BLaER1 (cell line): ENCODE data around the gene PRSS56.

Source experiments
- H3K27ac ChIP-seq: shearing (Covaris generic); formaldehyde crosslinking; 2 replicates; pipeline ENCODE4 v1.8.1; 2022
- H3K27me3 ChIP-seq: shearing (Covaris generic); formaldehyde crosslinking; 2 replicates; pipeline ENCODE4 v1.8.1; 2022
- H3K36me3 ChIP-seq: shearing (Covaris generic); formaldehyde crosslinking; 2 replicates; pipeline ENCODE4 v1.8.1; 2022
- H3K4me1 ChIP-seq: shearing (Covaris generic); formaldehyde crosslinking; 2 replicates; pipeline ENCODE4 v1.8.1; 2022
- H3K4me2 ChIP-seq: shearing (Covaris generic); formaldehyde crosslinking; 2 replicates; pipeline ENCODE4 v1.8.1; 2022
- H3K4me3 ChIP-seq: shearing (Covaris generic); formaldehyde crosslinking; 2 replicates; pipeline ENCODE4 v1.8.1; 2022
- H3K9ac ChIP-seq: shearing (Covaris generic); formaldehyde crosslinking; 2 replicates; pipeline ENCODE4 v1.8.1; 2022
- H3K9me3 ChIP-seq: shearing (Covaris generic); formaldehyde crosslinking; 2 replicates; pipeline ENCODE4 v1.8.1; 2022
- H4K20me1 ChIP-seq: shearing (Covaris generic); formaldehyde crosslinking; 2 replicates; pipeline ENCODE4 v1.8.1; 2022
- Cebpa-rat ChIP-seq: shearing (Covaris generic); IDR thresholded peaks from 2 replicates; pipeline ENCODE4 v1.8.1; 2022

PRSS56 gene

GRCh38 chr2:232515639-232516038 is 4.5 kb upstream of the PRSS56 start:
- H3K36me3 ChIP-seq, result no peaks in the 10 kb centered on the region
- no peaks in the 10 kb centered on the region for H3K9me3 ChIP-seq
- H3K4me1 ChIP-seq, result peaks cover 24% of the 10 kb centered on the region
- no peak overlapping the region for H3K4me2 ChIP-seq
- H3K27me3 ChIP-seq, result no peaks in the 10 kb centered on the region
- no peak overlapping the region for H3K27ac ChIP-seq
- H3K4me3 ChIP-seq, result no peak overlapping the region
- no peak for TF ChIP-seq Cebpa-rat
- H3K9ac ChIP-seq, result no peak overlapping the region
- H4K20me1 ChIP-seq, result 0 out of 2 replicates have a peak, but pooled peaks cover 6% of the 10 kb centered on the region

DNA sequence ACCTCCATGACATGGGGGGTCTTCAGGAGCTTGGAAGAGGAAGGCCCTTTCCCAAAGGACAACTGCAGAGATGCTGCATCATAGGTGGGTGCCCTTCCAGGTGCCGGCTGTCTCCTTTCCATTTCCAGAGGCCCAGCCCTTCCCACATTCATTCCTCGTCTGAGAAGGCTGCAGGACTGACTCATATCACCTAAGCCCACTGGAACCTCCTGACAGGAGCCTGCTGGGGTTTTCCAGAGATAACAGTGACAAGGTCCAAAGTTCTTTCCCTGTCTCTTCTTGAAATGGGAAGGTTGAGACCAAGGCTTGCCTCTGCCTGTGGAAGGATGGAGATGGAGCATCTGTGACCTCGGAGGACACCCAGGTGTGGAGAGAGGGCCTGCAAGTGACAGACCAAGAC is 3.6 kb upstream of the PRSS56 start:
- peaks cover 5% of the 10 kb centered on the region for H3K27me3 ChIP-seq
- H4K20me1 ChIP-seq, result peaks cover 5% of the 10 kb centered on the region; the same call in 1 of the 2 replicates
- no peak for TF ChIP-seq Cebpa-rat
- H3K4me3 ChIP-seq, result no peak overlapping the region
- H3K36me3 ChIP-seq, result no peaks in the 10 kb centered on the region
- no peaks in the 10 kb centered on the region for H3K9me3 ChIP-seq
- H3K4me1 ChIP-seq, result peaks cover 18% of the 10 kb centered on the region
- H3K4me2 ChIP-seq, result no peak overlapping the region
- no peak overlapping the region for H3K27ac ChIP-seq
- no peak overlapping the region for H3K9ac ChIP-seq

DNA sequence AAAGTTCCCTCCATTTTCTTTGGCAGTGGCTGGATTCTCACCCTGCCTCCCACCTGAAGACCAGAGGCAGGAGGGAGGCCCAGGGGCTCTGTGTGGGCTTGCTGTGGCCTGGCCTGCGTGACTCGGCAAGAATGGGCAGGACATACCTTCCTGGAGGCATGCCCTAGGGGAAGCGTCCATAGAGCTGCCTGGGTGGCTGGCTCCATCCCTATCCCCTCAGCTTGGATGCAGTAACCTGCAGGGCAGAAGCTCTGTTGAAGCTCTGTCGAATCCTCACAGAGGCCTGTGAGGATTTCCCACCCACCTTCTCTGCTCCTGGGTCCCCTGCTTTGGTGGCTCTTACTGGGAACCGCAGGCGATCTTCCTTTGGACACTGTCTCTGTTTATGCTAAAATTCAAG is 1.3 kb upstream of the PRSS56 start:
- TF ChIP-seq Cebpa-rat, result no peak
- Histone ChIP-seq H3K27ac (no peak overlapping the region), H4K20me1 (peaks cover 20% of the 10 kb centered on the region)

DNA sequence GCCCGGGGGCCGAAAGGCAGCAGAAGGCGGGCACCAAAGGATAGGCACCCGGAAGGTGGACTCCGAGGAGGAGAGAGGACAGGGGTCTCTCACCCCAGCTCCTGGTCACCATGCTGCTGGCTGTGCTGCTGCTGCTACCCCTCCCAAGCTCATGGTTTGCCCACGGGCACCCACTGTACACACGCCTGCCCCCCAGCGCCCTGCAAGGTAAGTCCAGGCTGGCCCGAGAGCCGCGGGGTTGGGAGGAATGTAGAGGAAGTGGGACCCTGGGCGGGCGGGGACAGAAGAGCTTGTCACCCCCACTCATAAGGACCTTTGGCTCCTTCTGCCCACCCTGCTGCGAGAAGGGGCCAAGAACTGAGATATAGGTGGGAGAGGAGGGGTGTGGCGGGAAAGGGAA is 301 bp downstream of the PRSS56 start:
- H3K4me2 ChIP-seq, result no peak overlapping the region
- no peak overlapping the region for H3K27ac ChIP-seq
- peaks cover 21% of the 10 kb centered on the region for H4K20me1 ChIP-seq
- no peak for TF ChIP-seq Cebpa-rat
- no peaks in the 10 kb centered on the region for H3K36me3 ChIP-seq
- no peaks in the 10 kb centered on the region for H3K9me3 ChIP-seq
- peaks cover 42% of the 10 kb centered on the region for H3K4me1 ChIP-seq
- H3K9ac ChIP-seq, result no peak overlapping the region
- peaks cover 40% of the 10 kb centered on the region for H3K27me3 ChIP-seq
- H3K4me3 ChIP-seq, result no peak overlapping the region

More for the DNA sequence above, 1.3 kb upstream of the PRSS56 start:
- H3K4me3 ChIP-seq, result no peak overlapping the region
- no peaks in the 10 kb centered on the region for H3K36me3 ChIP-seq
- H3K4me1 ChIP-seq, result peaks cover 26% of the 10 kb centered on the region
- peaks cover 28% of the 10 kb centered on the region for H3K27me3 ChIP-seq
- H3K4me2 ChIP-seq, result no peak overlapping the region
- no peak overlapping the region for H3K9ac ChIP-seq
- no peaks in the 10 kb centered on the region for H3K9me3 ChIP-seq

DNA sequence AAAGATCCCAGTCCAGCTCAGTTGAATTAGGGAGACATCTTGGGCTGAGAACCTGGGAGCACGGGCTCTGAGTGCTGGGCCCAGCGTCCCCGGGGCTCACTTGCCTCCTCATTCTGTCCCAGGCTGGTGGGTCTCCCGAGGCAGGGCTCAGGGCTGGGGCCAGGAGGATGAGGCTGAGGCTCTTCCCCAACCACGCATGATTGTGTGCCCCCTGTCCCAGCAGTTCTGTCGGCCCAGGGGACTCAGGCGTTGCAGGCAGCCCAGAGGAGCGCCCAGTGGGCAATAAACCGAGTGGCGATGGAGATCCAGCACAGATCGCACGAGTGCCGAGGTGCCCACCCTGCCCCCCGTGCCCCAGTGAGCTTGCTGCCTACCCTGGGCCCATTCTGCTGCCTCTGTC is 910 bp downstream of the PRSS56 start:
- Histone ChIP-seq H4K20me1 (peaks cover 21% of the 10 kb centered on the region), H3K36me3 (no peaks in the 10 kb centered on the region), H3K4me2 (no peak overlapping the region; the same call in 1 of the 2 replicates), H3K27ac (no peak overlapping the region), H3K4me1 (peaks cover 46% of the 10 kb centered on the region), H3K9me3 (no peaks in the 10 kb centered on the region), H3K27me3 (peaks cover 40% of the 10 kb centered on the region), H3K4me3 (no peak overlapping the region), H3K9ac (no peak overlapping the region)
- no peak for TF ChIP-seq Cebpa-rat

GRCh38 chr2:232521959-232522622 is 1.9 kb downstream of the PRSS56 start:
- Histone ChIP-seq H4K20me1 (peaks cover 21% of the 10 kb centered on the region), H3K27me3 (peaks cover 40% of the 10 kb centered on the region), H3K4me2 (peak overlapping the region; percentile 91), H3K9ac (0 out of 2 replicates have a peak overlapping the region, but pooled peaks have one; percentile 6), H3K36me3 (no peaks in the 10 kb centered on the region), H3K27ac (no peak overlapping the region), H3K4me1 (peaks cover 48% of the 10 kb centered on the region), H3K4me3 (peak overlapping the region; percentile 69), H3K9me3 (no peaks in the 10 kb centered on the region)
- TF ChIP-seq Cebpa-rat, result no peak

DNA sequence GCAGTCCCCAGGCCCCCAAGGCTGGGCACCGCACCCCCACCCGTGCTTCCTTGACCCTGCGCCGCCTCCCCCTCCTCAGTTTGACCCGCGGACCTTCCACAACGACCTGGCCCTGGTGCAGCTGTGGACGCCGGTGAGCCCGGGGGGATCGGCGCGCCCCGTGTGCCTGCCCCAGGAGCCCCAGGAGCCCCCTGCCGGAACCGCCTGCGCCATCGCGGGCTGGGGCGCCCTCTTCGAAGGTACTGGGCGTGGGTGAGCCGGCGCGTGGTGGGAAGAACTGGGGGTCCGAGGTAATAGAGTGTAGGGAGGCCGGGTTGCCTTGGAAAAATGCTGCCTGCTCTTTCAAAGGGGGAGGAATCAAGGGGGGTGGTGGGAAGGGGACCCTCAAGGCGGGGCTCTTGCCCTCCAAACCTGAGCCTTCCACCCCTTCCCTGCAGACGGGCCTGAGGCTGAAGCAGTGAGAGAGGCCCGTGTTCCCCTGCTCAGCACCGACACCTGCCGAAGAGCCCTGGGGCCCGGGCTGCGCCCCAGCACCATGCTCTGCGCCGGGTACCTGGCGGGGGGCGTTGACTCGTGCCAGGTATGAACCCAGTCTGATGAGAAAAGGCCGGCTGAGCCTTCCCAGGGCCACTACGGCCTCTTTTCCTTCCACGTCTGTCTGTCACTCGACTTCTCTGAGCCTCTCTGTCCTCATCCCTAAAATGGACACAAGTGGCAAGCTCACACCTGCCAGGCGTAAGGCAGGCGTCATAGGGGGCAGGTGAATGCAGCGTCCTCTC is 2.6 kb downstream of the PRSS56 start:
- peak overlapping the region; percentile 69 for H3K4me3 ChIP-seq
- peak overlapping the region; percentile 91 for H3K4me2 ChIP-seq

GRCh38 chr2:232523402-232523681 is 3.2 kb downstream of the PRSS56 start:
- H3K4me1 ChIP-seq, result peaks cover 57% of the 10 kb centered on the region
- H3K36me3 ChIP-seq, result no peaks in the 10 kb centered on the region
- H3K27me3 ChIP-seq, result peaks cover 40% of the 10 kb centered on the region
- TF ChIP-seq Cebpa-rat, result no peak
- peaks cover 21% of the 10 kb centered on the region for H4K20me1 ChIP-seq
- H3K4me2 ChIP-seq, result peak overlapping the region; percentile 91
- peak overlapping the region; percentile 69 for H3K4me3 ChIP-seq
- H3K9ac ChIP-seq, result no peak overlapping the region
- H3K9me3 ChIP-seq, result no peaks in the 10 kb centered on the region
- H3K27ac ChIP-seq, result no peak overlapping the region

More for the DNA sequence above, 2.6 kb downstream of the PRSS56 start:
- no peak overlapping the region for H3K27ac ChIP-seq
- H3K4me1 ChIP-seq, result peaks cover 51% of the 10 kb centered on the region
- H3K9ac ChIP-seq, result no peak overlapping the region
- no peaks in the 10 kb centered on the region for H3K9me3 ChIP-seq
- H3K27me3 ChIP-seq, result peaks cover 40% of the 10 kb centered on the region
- peaks cover 21% of the 10 kb centered on the region for H4K20me1 ChIP-seq
- no peak for TF ChIP-seq Cebpa-rat
- no peaks in the 10 kb centered on the region for H3K36me3 ChIP-seq

DNA sequence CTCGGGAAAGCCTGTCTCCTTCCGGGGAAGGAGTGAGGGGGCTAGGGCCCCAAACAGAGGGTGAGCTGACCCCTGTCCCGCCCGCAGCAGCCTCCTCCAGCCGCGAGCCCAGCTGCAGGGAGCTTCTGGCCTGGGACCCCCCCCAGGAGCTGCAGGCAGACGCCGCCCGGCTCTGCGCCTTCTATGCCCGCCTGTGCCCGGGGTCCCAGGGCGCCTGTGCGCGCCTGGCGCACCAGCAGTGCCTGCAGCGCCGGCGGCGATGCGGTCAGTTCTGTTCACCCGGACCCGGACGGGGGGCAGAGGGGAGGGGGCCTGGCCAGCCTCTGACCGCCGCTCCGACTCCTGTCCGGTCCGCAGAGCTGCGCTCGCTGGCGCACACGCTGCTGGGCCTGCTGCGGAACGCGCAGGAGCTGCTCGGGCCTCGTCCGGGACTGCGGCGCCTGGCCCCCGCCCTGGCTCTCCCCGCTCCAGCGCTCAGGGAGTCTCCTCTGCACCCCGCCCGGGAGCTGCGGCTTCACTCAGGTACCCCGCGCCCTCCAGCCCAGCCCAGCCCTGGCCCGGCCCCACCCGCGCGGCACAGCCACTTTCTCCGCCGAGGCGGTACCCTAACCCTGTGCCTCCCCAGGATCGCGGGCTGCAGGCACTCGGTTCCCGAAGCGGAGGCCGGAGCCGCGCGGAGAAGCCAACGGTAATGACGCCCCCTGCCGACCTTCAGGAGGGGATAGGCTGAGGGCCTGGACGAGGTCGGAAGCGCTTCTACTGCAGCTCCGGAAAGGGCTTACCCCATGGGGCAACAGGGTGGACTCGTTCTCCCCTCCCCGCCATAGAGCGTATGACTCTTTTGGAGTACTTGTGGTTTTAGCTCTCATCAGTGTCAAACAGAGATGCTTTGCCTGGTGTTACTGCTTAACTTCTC is 3.8 kb downstream of the PRSS56 start:
- Histone ChIP-seq H3K9me3 (no peaks in the 10 kb centered on the region), H3K36me3 (no peaks in the 10 kb centered on the region), H4K20me1 (peaks cover 21% of the 10 kb centered on the region), H3K9ac (peak overlapping the region; percentile 56; the same call in 1 of the 2 replicates), H3K27ac (no peak overlapping the region), H3K4me3 (peak overlapping the region; percentile 69), H3K27me3 (peaks cover 40% of the 10 kb centered on the region), H3K4me1 (peaks cover 63% of the 10 kb centered on the region), H3K4me2 (peak overlapping the region; percentile 91)
- no peak for TF ChIP-seq Cebpa-rat
